GM18909 (cell line): Measurements from ENCODE around the gene LNPK.
"Not testable (repeated sequence)": the region's sequence is repeated elsewhere in the genome, so short reads cannot be mapped to it uniquely, and the experiment has no call there.

ENCODE experiments used
- ATAC-seq: cut with Tn5 transposase; IDR thresholded peaks from one replicate; pipeline ENCODE4 v1.9.1; 2021; ENCODE audit warnings: mild to moderate bottlenecking; ENCODE audit not compliant: unreplicated experiment, poor library complexity

Gene LNPK, protein sequence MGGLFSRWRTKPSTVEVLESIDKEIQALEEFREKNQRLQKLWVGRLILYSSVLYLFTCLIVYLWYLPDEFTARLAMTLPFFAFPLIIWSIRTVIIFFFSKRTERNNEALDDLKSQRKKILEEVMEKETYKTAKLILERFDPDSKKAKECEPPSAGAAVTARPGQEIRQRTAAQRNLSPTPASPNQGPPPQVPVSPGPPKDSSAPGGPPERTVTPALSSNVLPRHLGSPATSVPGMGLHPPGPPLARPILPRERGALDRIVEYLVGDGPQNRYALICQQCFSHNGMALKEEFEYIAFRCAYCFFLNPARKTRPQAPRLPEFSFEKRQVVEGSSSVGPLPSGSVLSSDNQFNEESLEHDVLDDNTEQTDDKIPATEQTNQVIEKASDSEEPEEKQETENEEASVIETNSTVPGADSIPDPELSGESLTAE

DNA sequence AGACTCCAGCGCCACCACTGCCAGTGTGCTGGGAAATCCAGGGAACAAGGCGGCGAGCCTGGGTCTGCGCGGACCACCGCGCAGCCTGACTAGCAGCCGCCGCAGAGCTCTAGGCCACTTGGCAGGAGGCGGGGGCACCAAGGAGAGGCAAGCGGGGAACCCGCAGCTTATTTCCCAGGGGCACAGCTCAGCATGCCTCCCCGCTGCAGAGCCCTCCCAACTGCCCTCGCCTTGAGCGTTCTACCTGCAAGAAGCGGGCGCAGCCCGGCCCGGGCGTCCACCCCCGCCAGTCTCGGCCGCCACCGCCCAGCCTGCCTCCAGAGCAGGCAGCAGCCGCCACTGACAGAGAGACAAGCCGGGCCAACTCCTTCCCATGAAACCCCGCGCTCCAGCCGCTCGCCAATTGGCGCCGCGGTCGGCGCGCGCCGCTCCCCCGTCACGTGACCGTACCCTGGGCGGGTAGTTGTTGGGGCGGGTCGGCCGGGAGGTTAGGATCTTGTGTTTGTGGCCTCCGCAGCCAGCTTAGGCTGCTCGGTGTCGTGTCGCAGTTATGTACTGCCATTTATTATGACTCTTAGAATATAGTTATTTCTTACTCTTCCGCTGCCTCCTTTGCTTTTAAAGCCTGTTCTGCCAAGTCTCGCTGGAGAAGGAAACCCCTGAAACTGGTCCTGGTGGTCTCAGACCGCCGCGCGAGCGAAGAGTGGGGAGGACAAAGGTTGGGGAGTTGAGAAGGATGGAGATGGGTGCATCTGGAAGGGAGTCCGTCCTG, at the start of gene LNPK:
Gene LNPK, minus strand, starts transcription at position 352 of the 772 bp plus-strand sequence. CDS start 6,683 bp downstream, outside the sequence.
- ATAC-seq, result peak; percentile 92

DNA sequence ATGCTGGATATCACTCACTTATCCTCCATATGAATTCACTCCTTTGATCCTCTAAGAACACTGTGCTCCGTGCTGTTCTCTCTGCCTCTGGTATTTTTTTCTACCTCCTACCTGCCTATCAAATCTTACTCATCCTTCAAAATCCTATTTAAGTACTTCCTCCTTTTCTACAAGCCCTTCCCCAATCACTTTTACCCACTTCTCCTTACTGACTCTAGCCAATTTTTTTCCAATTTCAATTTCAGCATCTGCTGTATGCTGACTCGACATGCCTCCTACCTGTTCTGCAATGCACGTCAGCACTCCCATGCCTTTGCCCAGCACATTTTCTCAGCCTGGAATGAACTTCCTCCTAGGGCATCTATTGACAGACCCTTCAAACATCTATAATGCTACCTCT, 37.3 kb upstream of the LNPK start:
- ATAC-seq, result no peak

DNA sequence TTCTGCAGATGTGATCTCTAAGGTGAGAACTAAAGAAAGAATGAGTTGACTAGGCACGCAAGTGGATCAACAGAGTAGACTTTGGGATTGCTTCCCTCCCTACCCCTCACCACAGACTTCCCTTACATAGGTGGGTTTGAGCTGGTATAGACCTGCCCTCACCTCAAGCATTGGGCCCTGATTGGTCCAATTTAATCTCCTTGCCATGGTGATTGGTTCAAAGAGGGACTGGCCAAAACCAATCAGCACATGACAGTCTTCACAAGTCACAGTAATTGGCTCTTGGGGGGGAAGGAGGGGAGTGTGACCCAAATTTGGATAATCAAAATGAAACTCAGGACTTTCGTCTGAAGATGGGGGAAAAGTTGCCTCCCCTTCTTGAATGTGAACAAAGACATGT, 36.6 kb upstream of the LNPK start:
- no peak for ATAC-seq

DNA sequence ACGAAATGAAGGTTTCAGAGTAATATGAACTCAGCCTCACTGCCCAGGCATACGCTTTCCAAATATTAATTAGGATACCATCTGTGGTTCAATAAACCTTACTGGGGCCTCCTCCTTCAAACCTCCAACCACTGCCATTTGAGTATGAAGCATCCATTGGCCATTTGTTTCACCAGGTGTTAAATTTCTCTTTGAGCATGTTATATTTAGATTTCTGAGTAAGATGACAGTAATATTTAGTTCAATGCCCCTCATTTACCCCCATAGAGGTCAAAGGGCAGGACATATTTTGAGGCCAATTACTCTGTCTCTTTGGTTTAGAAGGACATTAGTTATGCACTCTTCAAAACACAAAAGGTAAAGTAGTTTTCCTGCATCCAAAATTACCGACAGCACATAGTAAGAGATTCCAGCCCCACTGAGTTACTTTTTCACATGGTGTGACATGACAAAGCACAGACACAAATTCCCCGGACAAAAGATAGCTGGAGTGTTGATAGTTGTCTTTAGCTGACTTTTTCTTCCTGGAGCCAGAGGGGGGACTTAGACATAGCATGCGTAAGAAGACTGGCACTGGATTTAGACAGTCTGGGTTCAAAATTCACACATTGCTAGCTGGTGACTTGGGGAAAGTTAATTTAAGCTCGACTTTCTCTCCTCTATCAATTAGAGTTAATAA, 33.1 kb upstream of the LNPK start:
- ATAC-seq, result no peak

DNA sequence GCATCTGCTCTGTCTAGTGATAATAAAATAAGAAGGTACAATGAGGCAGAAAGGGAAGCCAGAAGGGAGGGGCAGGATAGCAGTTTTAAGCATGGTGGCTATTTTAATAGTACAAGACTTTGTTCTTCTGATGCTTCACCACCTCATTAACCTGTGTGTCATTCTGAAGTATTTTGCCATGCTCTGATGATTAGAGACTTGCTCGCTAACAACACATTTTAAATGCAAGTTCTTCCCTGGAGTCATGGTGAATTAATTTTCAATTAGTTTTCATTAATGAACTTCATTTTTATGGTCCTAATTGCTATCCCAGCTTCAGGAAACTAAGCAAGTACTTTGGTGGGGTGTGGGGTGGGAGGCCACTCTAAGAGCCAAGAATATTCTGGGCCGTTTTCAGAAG, 25.7 kb upstream of the LNPK start:
- no peak for ATAC-seq

DNA sequence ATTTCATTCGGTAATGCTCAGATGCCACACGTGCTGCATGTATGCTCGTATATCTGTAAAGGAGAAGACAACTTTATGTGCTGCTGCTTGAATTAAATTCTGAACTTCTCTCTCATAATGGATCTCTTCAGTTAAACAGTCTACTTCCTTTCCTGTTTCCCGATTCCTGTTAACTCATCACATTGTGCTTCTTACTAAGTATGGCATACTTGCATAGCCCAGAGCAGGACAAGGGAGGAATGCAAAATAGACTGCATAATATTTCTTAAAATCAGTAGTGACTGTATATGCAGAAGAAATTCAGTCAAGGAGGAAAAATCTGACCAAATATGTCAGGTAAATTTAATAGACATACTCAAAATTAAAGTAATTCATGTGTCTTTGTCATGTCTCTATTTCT, 23.9 kb upstream of the LNPK start:
- ATAC-seq, result no peak

DNA sequence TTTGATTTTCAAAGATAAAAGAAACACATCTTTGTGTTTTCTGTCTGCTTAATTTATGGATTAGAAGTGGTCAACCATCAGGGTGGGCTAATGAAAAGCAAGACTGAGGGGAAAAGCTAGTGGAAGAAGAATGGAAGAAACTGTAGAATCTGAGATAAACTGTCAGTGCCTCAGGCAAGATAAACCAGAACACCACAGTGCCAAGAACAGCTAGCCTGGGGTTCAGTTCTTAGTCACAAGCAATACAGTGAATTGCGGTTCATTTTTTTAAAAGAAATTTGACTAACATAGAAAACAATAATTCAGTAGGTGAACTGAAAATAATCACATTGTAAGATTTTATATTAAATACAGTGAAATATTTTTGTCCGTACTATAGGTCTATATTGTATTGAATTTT, 22.0 kb upstream of the LNPK start:
- ATAC-seq, result no peak

DNA sequence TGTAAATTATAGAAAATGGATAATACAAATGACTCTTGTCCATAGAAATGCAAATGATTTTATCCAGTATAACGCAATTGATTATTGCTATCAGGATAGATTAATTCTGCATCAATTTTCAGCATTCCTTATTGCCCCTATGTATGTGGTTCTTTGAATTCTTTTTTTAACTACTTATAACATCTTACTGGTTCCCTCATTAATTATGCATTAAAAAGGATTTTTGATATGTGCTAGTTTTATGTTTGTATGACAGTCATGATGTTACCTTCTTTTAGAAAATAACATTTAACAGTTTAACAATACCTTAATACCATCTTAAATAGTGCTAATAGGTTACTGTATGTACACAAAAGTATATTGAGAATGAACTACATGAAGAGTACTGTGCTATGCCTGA, 20.0 kb upstream of the LNPK start:
- ATAC-seq, result no peak

DNA sequence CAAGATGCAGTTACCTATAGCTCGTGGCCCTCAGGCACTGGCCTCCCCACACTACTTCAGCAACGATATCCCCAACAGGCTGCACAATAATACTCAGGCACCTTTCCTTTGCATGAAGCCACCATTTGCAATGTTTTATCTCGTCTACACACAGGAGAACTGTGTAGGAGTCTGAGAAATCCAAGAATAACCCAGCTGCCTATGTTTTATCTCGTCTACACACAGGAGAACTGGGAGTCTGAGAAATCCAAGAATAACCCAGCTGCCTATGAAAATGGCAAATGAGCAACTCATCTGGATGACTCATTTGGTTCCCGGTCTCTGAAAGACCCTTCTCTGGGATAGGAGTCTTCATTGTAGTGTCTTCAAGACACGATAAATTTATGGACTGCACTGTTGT, 18.3 kb upstream of the LNPK start:
- no peak for ATAC-seq

DNA sequence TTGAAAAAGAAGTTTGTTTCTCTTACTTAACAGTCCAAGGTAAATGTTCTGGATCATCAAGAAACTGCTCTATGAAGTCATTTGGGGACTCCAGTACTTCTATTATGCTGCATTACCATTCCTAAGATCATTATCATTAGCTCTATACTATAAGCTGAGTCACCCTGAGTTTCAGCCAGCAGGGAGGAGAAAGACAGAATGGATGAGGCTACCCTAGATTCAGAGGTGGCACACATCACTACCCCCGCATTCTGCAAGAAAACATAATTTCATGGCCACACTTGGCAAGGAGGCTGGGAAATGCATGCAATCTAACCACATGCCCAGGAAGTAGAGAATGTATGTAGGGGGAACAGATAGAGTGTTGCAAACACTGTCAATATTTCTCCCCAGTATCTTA, 16.6 kb upstream of the LNPK start:
- ATAC-seq, result no peak

DNA sequence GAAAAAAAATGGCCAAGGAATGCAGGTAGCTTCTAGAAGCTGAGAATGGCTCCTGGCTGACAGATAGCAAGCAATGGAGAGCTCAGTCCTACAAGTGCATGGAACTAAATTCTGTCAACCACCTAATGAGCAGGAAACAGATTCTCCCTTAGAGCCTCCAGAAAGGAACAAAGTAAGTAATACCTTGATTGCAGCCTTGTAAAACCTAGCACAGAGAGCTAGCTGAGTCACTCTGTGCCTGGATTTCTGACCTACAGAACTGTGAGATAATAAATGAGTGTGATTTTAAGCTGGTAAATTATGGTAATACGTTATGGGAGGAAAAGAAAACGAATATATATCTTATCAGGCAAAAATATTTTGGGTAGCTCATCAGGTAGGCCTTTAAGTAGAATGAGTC, 7.4 kb upstream of the LNPK start:
- ATAC-seq, result no peak

DNA sequence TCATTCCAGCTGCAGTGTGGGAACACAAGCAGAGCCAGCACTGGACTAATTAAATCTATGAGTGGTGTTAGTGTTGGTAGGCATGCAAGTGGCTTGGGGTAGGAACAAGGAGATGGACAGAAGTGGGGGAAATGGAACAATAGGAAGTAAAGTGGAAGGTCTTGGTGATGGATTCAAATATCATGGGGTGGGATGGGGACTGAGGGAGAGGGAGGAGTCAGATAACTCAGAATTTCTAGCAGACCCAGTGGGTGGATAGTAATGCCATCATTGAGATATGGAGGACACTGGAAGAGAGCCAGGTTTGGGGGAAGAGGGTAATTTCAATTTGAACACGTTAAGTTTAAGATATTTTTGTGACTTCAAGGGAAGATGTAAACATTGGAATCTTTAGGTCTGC, 2.9 kb upstream of the LNPK start:
- ATAC-seq, result no peak

DNA sequence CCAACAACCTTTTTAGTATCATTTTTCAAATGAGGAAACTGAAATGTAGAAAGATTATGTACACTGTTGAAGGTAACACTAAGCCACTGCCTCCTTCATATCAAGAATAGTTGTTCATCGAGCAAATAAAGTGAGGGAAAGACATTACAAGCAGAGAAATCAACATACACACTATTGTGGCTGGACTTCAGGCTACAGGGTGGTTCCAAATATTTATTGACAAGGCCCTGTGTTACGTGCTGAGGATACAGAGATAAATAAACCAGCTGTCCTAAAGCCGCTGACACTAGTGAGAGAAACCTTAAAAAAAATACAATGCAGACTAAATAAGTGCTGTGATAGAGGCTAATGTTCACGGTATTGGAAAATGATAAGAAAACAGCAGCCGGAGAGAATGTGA, 1.9 kb upstream of the LNPK start:
- ATAC-seq, result no peak

DNA sequence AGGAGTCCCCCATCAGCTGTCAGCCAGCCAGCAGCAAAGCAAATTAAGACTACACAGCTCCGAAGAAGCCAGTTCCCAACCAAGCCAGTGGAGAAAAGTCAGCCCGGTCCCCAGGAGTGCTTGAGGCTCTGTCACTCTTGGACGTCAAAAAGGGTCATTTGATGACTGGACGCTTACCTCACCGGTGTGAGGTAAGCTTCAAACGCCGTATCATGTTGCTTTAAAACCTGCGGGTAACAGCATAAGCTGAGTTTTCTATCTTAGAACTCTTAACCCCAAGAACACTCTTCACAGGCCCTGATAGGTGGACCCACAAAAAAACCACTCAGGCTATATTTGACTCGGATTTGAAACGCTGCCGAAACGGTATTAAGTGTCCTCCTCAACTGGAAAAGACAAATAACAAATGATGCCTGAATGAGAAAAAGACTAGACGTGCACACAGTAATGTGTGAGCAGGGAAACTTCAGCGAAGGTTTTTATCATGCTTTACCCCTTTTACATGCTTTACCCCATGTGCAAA, 682 bp upstream of the LNPK start:
- ATAC-seq, result peak; percentile 2

DNA sequence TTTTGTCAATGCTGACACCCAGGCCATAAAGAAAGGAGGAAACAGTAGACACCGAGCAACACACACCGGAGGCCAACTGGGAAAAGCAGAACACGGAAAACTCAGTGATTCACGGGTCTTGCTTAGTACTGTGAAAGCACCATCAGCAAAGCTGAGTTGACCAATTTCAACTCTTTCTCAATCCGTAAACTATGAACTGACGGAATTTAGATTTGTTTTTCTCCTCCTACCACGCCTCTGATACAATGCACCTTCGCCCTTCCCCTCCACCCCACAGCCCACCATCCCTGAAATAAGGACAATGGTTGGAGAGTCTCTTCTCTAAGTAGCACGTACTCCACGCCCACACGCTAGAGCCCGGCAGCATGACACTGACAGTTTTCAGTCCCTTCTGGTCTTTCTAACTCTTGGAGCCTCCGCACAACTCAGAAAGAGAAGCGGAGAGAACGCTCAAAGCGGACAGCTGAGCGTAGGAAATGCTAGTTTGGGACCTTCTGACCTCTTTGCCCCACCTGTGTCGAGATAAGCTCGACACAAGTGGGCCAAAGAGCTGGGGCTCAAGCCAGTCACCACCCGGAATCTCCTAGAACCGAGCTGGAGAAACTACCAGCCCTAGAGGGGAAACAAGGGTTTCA, 669 bp downstream of the LNPK start:
- peak; percentile 53 for ATAC-seq

DNA sequence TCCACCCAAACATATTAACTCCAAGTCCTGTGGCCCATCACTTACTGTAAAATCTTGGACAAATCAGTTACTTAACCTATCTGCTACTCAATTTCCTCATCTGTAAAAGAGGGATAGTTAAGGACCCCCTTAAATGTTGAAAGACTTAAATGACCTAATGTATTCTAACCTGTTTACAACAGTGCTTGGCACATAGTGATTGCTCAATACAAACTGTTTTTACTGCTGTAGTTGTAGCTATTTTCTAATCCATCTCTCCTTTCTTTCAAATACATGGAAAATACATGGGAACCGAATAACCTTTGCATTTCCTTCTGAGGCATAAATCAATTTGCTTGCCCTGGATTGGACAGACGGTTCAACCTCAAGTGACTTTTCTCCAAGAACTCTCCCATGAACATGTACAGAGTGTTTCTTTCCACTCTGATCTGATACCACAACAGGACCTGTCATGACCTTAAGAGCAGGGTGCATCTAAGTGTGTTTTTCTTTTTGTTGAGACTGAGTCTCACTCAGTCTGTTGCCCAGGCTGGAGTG, 2.7 kb downstream of the LNPK start:
- no peak for ATAC-seq

DNA sequence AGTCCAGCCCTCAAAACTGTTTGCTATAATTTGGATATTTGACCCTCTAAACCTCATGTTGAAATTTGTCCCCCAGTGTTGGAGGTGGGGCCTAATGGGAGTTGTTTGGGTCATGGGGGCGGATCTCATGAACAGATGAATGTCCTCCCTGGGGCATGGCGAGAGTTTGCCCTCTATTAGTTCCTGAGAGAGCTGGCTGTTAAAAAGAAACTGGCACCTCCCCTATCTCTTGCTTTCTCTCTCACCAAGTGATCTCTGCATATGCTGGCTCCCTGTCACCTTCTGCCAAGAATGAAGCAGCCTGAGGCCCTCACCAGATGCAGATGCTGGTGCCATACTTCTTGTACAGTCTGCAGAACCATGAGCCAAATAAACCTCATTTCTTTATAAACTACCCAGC, 12.0 kb downstream of the LNPK start:
- no peak for ATAC-seq

DNA sequence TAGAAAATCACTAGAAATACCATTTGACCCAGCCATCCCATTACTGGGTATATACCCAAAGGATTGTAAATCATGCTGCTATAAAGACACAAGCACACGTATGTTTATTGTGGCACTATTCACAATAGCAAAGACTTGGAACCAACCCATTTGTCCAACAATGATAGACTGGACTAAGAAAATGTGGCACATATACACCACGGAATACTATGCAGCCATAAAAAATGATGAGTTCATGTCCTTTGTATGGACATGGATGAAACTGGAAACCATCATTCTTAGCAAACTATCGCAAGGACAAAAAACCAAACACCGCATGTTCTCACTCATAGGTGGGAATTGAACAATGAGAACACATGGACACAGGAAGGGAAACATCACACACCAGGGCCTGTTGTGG, 14.9 kb downstream of the LNPK start:
- ATAC-seq, result not testable (repeated sequence)

DNA sequence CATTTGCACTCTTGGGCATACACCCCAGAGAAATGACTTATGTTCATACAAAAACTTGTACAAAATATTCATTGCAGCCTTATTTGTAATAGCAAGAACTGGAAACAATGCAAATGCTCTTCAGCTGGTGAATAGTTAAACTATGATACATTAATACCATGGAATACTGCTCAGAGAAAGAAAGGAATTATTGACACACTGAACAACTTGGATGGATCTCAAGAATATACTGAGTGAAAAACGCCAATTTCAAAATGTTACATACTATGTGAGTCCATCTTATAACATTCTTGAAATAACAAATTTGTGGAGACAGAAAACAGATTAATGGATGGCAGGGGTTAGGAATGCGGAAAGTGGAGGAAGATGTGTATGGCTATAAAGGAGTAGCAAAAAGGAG, 17.2 kb downstream of the LNPK start:
- ATAC-seq, result no peak

DNA sequence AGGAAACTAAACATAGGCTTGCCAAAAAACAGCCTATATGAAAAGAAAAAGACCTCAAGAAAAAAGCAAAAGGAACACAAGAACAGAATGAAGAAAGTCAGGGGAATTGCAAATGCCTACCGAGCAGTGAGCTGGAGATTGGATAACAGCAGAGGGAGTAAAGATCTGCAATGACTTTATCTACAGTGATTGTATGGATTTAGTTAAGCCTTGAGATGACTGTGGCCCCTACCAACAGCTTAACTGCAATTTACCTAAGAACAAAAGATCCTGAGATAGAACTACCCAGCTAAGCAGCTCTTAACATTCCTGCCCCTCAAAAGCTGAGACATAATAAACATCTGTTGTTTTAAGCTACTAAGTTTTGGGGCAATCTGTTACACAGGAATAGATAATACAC, 20.5 kb downstream of the LNPK start:
- no peak for ATAC-seq
